Measurements from ENCODE around the gene AIP.

GRCh38 chr11:67441098-67441563, 41.7 kb upstream of the AIP start:
- no peak for TF ChIP-seq CTCF (conservative IDR thresholded peaks at IDR 0.05 in 1 of 2, IDR thresholded peaks at IDR 0.05 in 1 of 2; ENCODE audit: low read depth in 1 of 2, low read length in 2 of 2)
- no peak for TF ChIP-seq EZH2 (IDR thresholded peaks at IDR 0.05; ENCODE audit: low read length, missing control alignments)

All from fibroblast of lung (primary cell).